HG02938 (cell line): ENCODE data around the gene OSGEP.

Source experiments
- ATAC-seq: cut with Tn5 transposase; IDR thresholded peaks from one replicate; pipeline ENCODE4 v1.9.1; 2021; ENCODE audit warnings: mild to moderate bottlenecking, moderate library complexity; ENCODE audit not compliant: unreplicated experiment

Gene OSGEP

DNA sequence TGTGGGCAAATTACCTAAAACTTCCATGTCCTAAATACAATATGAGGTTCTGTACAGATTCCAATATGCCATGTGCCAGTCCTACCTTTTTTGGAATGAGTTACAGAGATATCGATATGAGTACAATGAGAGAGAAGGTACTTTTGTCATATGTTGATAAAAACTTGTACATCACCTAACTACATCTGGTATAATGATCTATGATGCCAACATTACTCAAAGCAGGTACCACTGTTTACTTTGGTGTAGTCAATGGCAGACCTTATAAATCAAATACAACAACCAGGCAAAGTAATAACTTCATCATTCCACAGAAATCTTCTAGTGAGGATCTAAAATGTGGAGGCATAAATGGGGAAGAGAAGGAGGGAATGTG, 54.0 kb downstream of the OSGEP start:
- ATAC-seq = no peak

DNA sequence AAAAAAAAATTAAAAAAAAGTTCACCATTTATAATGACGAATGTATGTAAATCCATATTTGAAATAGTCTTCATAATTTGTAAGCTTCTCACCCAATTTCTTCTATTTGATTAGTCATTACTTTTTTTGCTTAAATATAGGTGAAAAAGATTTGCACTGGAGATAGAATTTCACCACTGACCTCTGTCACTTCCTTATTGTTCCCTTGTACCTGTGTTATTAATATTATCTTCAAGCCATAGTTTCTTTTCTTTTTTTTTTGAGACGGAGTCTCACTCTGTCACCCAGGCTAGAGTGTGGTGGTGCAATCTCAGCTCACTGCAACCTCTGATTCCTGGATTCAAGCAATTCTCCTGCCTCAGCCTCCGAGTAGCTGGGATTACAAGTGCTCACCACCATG, 57.1 kb downstream of the OSGEP start:
- no peak for ATAC-seq
